ENCODE data around the gene E2F2. TPM values are rescaled to one million over a fixed set of nuclear protein-coding genes. Genes with fewer than 3 reads are reported as not detected.

Gene E2F2
- total and polyA plus RNA-seq, 2 of the 13 experiments (the other 11 are each of a cell fraction or from before 2014, with no cell fraction given), result 0.65 to 6.6 TPM

- no peaks in the 10 kb centered on the region for H4K20me1 ChIP-seq (ENCODE audit: insufficient read depth, low read length)
- no peak overlapping the region for H3K9ac ChIP-seq (ENCODE audit: insufficient read depth, low read depth, low read length)
- no peak overlapping the region for H2AFZ ChIP-seq (ENCODE audit: low read length)
- POLR2A ChIA-PET, result interaction anchor here (1.0 to 1.4 kb wide), 3 partner anchors 9 to 89 kb away, joined by 3 to 5 read pairs (median 3); no protein-coding TSS in a partner anchor
- ATAC-seq (no peak), DNase-seq (ENCODE audit: low spot score) (no peak), FAIRE-seq (no peak)
- H3K79me2 ChIP-seq (ENCODE audit: insufficient read depth, low read length), result no peaks in the 10 kb centered on the region
- no peaks in the 10 kb centered on the region for H3K27me3 ChIP-seq (ENCODE audit: control insufficient read depth in 1 of 2, insufficient read depth in 2 of 2, low read length in 2 of 2)
- no peak for TF ChIP-seq ARID2 (CRISPR knock-in tag; IDR thresholded peaks at IDR 0.05; ENCODE audit: borderline replicate concordance)
- TF ChIP-seq IKZF1 (IDR thresholded peaks at IDR 0.05), result no peak
- TF ChIP-seq SOX6 (IDR thresholded peaks at IDR 0.05), result no peak
- no peak for TF ChIP-seq SOX6 (CRISPR knock-in tag; IDR thresholded peaks at IDR 0.05)
- TF ChIP-seq NFIB (CRISPR knock-in tag; IDR thresholded peaks at IDR 0.05; ENCODE audit: borderline replicate concordance), result no peak
- no peak for TF ChIP-seq ZNF749 (CRISPR knock-in tag; IDR thresholded peaks at IDR 0.05; ENCODE audit: borderline replicate concordance)
- no peak for TF ChIP-seq ZNF773 (CRISPR knock-in tag; IDR thresholded peaks at IDR 0.05; ENCODE audit: borderline replicate concordance)
- TF ChIP-seq ARID3A (IDR thresholded peaks at IDR 0.05; ENCODE audit: low read depth, low read length), result no peak
- TF ChIP-seq FOXP1 (IDR thresholded peaks at IDR 0.05), result no peak
- TF ChIP-seq FOXP1 (CRISPR knock-in tag; IDR thresholded peaks at IDR 0.05), result no peak
- TF ChIP-seq BRF2 (CRISPR knock-in tag; IDR thresholded peaks at IDR 0.05), result no peak
- no peak for TF ChIP-seq GABPB1 (CRISPR knock-in tag; IDR thresholded peaks at IDR 0.05)
- TF ChIP-seq ZNF276 (CRISPR knock-in tag; IDR thresholded peaks at IDR 0.05; ENCODE audit: low read depth), result no peak
- TF ChIP-seq ISL2 (CRISPR knock-in tag; IDR thresholded peaks at IDR 0.05), result no peak
- TF ChIP-seq CCDC6 (CRISPR knock-in tag; IDR thresholded peaks at IDR 0.05), result no peak
- no peak for TF ChIP-seq MED13 (CRISPR knock-in tag; IDR thresholded peaks at IDR 0.05)
- TF ChIP-seq ZNF577 (CRISPR knock-in tag; IDR thresholded peaks at IDR 0.05; ENCODE audit: borderline replicate concordance, low read depth), result no peak
- intact Hi-C loops (cut with micrococcal nuclease; ENCODE audit: unreplicated experiment) (no loop called here), in situ Hi-C loops (cut with HindIII; ENCODE audit: extremely low pct_ligation_motif_present, low pct_unique_long_range_greater_than_20kb) (loop anchor here (5.0 kb wide), 1 partner anchor 91 kb away; no protein-coding TSS in a partner anchor)
- WGBS (ENCODE audit: low lambda C conversion rate), result 68% methylated on average over 9 of the region's 9 CpGs
- no peak overlapping the region for H3K4me2 ChIP-seq (ENCODE audit: low read depth, low read length)
- BruUV-seq (replicated peaks), result no TSS peak
- peaks cover 65% of the 10 kb centered on the region for H3K4me1 ChIP-seq (ENCODE audit: insufficient read depth, low read length)
- no peaks in the 10 kb centered on the region for H3K9me3 ChIP-seq (ENCODE audit: low read length)
- no peak overlapping the region for H3K4me3 ChIP-seq (replicated peaks in 1 of 3; ENCODE audit: insufficient read depth in 1 of 3, low read depth in 2 of 3, low read length in 3 of 3)
- CTCF ChIA-PET (ENCODE audit: low intra/inter-chr PET ratio, low total read pairs), result interaction anchor here (0.6 to 5.4 kb wide), 3 partner anchors 8 to 120 kb away, joined by 3 to 137 read pairs (median 4); no protein-coding TSS in a partner anchor
- no peaks in the 10 kb centered on the region for H3K36me3 ChIP-seq (replicated peaks in 1 of 2; ENCODE audit: control insufficient read depth in 1 of 2, insufficient read depth in 2 of 2, low read length in 2 of 2)
- no peak overlapping the region for H3K27ac ChIP-seq (ENCODE audit: extremely low read length, insufficient read depth, low read length)
Observed at GRCh38 chr1:23545851-23546250, 14.8 kb upstream of the E2F2 start.

Data from HepG2 (cell line).